Effector memory CD8-positive, alpha-beta T cell (primary cell): ENCODE results near the gene CCDC177.

Experiments used
- ATAC-seq: fragments of 150-1000 bp; cut with Tn5 transposase; replicated peaks from 2 replicates; pipeline ENCODE4 v1.10.0; 2021; ENCODE audit warnings: mild to moderate bottlenecking, moderate library complexity
- DNase-seq, 3 experiments: peaks; one replicate each; pipeline ENCODE4 v3.0.0; 2021
- H3K27ac Mint-ChIP-seq, 2 donors: one replicate each; pipeline ENCODE4 v1.8.0; 2022; ENCODE audit warnings: mild to moderate bottlenecking in 2 of 2, mixed read lengths in 2 of 2, moderate library complexity in 2 of 2
- H3K27me3 Mint-ChIP-seq, 2 donors: one replicate each; pipeline ENCODE4 v1.8.0; 2022; ENCODE audit warnings: mixed read lengths in 2 of 2
- H3K36me3 Mint-ChIP-seq: one replicate; pipeline ENCODE4 v1.8.0; 2022; ENCODE audit warnings: mild to moderate bottlenecking, moderate library complexity, mixed read lengths; ENCODE audit not compliant: insufficient read depth
- H3K4me1 Mint-ChIP-seq, 2 donors: one replicate each; pipeline ENCODE4 v1.8.0; 2022; ENCODE audit warnings: low read depth in 2 of 2, mixed read lengths in 2 of 2
- H3K4me3 Mint-ChIP-seq, 2 donors: one replicate each; pipeline ENCODE4 v1.8.0; 2022; ENCODE audit warnings: mild to moderate bottlenecking in 2 of 2, mixed read lengths in 2 of 2, moderate library complexity in 2 of 2
- H3K9me3 Mint-ChIP-seq, 2 donors: one replicate each; pipeline ENCODE4 v1.8.0; 2022; ENCODE audit warnings: mixed read lengths in 2 of 2

CCDC177 gene

GRCh38 chr14:69587389-69587788, 12.7 kb upstream of the CCDC177 start:
- H3K27ac Mint-ChIP-seq: no peak overlapping the region
- H3K27me3 Mint-ChIP-seq: peaks cover 0 to 10% of the 10 kb centered on the region in 2 donors
- DNase-seq (no peak), ATAC-seq (no peak)
- H3K36me3 Mint-ChIP-seq: no peaks in the 10 kb centered on the region
- peaks cover 0 to 5% of the 10 kb centered on the region in 2 donors for H3K4me1 Mint-ChIP-seq
- H3K9me3 Mint-ChIP-seq: no peaks in the 10 kb centered on the region
- no peak overlapping the region for H3K4me3 Mint-ChIP-seq

GRCh38 chr14:69586404-69586803, 11.7 kb upstream of the CCDC177 start:
- H3K4me1 Mint-ChIP-seq: peaks cover 0 to 5% of the 10 kb centered on the region in 2 donors
- H3K36me3 Mint-ChIP-seq: no peaks in the 10 kb centered on the region
- no peak overlapping the region for H3K4me3 Mint-ChIP-seq
- H3K9me3 Mint-ChIP-seq: no peaks in the 10 kb centered on the region
- no peak overlapping the region for H3K27ac Mint-ChIP-seq
- ATAC-seq: no peak
- H3K27me3 Mint-ChIP-seq: peaks cover 0 to 3% of the 10 kb centered on the region in 2 donors
- DNase-seq: no peak

- Mint-ChIP-seq H3K9me3 (no peaks in the 10 kb centered on the region), H3K27me3 (no peaks in the 10 kb centered on the region), H3K27ac (no peak overlapping the region), H3K36me3 (no peaks in the 10 kb centered on the region), H3K4me1 (peaks cover 0 to 5% of the 10 kb centered on the region in 2 donors), H3K4me3 (no peak overlapping the region)
- no peak for DNase-seq
- no peak for ATAC-seq
Observed at GRCh38 chr14:69584389-69584788, 9.7 kb upstream of the CCDC177 start.

- Mint-ChIP-seq H3K4me1 (peaks cover 0 to 5% of the 10 kb centered on the region in 2 donors), H3K27ac (no peak overlapping the region), H3K36me3 (no peaks in the 10 kb centered on the region), H3K9me3 (no peaks in the 10 kb centered on the region), H3K4me3 (no peak overlapping the region), H3K27me3 (no peaks in the 10 kb centered on the region)
- DNase-seq (no peak), ATAC-seq (no peak)
Observed at GRCh38 chr14:69582829-69583228, 8.2 kb upstream of the CCDC177 start.

GRCh38 chr14:69582212-69582611, 7.5 kb upstream of the CCDC177 start:
- Mint-ChIP-seq H3K4me3 (no peak overlapping the region), H3K9me3 (no peaks in the 10 kb centered on the region), H3K27me3 (no peaks in the 10 kb centered on the region), H3K27ac (no peak overlapping the region), H3K4me1 (peaks cover 0 to 5% of the 10 kb centered on the region in 2 donors), H3K36me3 (no peaks in the 10 kb centered on the region)
- no peak for ATAC-seq
- DNase-seq: no peak

DNA sequence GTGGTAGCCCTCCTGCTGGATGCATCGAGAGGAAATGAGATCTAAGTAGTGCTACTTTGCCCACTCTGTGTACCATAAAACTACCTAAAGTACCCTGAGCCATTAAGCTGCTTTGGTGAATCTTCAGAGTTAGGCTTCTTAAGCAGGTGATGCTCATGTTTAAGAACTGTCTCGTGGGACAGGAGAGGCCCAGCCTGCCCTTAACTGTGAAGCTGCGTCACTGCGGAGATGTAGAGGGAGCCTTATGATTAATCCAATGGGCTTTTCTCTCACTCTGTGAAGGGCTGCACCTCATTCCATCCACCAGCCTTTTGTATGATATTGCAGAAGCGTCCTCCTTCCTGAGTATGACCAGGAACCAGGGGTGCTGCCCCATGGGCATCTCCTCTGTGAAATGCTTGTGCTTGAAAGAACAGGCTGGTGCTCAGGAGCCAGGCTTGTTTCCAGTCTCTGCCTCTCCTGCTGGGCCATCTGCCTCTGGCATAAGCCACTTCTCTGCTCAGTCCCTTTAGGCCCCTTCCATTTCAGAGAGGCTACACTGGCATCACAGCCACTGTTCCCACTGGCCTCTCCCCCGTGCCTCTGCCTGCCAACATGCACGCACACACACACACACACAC, 6.8 kb upstream of the CCDC177 start:
- H3K4me3 Mint-ChIP-seq: no peak overlapping the region
- no peak overlapping the region for H3K27ac Mint-ChIP-seq
- peaks cover 5% of the 10 kb centered on the region in 2 donors for H3K27me3 Mint-ChIP-seq
- H3K9me3 Mint-ChIP-seq: no peaks in the 10 kb centered on the region
- ATAC-seq: no peak
- no peak for DNase-seq
- H3K36me3 Mint-ChIP-seq: no peaks in the 10 kb centered on the region
- peaks cover 0 to 5% of the 10 kb centered on the region in 2 donors for H3K4me1 Mint-ChIP-seq

DNA sequence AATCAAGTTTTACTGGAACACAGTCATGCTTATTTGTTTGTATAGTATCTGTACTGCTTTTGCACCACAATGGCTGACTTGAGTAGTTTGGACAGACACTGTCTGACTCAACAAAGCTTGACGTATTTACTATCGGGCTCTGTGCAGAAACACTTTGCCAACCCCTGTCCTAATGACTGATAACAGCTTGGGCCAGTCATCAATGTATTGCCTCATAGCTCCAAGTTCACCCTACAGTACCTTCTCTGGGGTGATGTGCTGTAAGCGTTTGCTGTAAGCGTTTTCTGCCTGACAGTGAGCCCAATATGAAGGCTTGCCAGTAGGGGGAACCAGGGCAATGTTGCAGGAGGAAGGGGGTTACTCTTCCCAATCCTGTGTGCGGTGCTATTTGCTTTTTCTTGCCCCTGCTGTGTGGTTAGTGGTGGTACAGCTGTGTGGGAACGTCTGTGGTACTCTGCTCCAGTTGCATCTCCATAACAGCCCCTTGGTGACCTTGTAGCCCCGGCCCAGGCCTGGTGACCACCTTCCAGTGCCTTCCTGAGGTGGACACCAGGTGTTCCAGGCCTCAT, 5.4 kb upstream of the CCDC177 start:
- H3K27ac Mint-ChIP-seq: peak overlapping the region; percentile 44 to 50
- ATAC-seq (no peak), DNase-seq (no peak)
- peaks cover 0 to 3% of the 10 kb centered on the region in 2 donors for H3K4me1 Mint-ChIP-seq
- H3K4me3 Mint-ChIP-seq: no peak overlapping the region
- H3K36me3 Mint-ChIP-seq: no peaks in the 10 kb centered on the region
- H3K27me3 Mint-ChIP-seq: peaks cover 16 to 18% of the 10 kb centered on the region in 2 donors
- no peaks in the 10 kb centered on the region for H3K9me3 Mint-ChIP-seq

DNA sequence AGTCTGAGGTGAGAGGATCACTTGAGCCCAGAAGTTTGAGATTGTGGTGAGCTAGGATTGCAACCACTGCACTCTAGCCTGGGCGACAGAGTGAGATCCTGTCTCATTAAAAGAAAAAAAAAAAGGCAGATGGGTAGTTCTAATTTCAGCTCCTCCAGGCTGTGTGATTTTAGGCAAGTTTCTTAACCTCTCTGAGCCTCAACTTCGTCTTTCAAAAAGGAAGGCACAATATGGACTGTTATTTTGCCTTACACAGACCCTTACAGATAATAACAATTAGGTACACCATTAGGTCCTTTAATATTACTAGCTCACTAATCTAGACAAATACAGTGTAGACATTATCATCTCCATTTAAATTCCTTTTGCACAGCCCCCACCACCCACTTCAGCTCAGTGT, 4.8 kb upstream of the CCDC177 start:
- Mint-ChIP-seq H3K27ac (peak overlapping the region in 1 of 2 donors; percentile 50), H3K4me1 (peaks cover 3% of the 10 kb centered on the region in 2 donors), H3K9me3 (no peaks in the 10 kb centered on the region), H3K27me3 (peaks cover 21 to 25% of the 10 kb centered on the region in 2 donors), H3K36me3 (no peaks in the 10 kb centered on the region), H3K4me3 (no peak overlapping the region)
- ATAC-seq: no peak
- DNase-seq: no peak

- Mint-ChIP-seq H3K4me1 (peaks cover 9 to 12% of the 10 kb centered on the region in 2 donors), H3K9me3 (no peaks in the 10 kb centered on the region), H3K4me3 (peak overlapping the region; percentile 81 to 83), H3K27ac (no peak overlapping the region), H3K27me3 (peaks cover 42 to 58% of the 10 kb centered on the region in 2 donors), H3K36me3 (no peaks in the 10 kb centered on the region)
- DNase-seq: no peak
- ATAC-seq: no peak
Observed at GRCh38 chr14:69574954-69575295, 254 bp upstream of the CCDC177 start.

- Mint-ChIP-seq H3K27me3 (peaks cover 47 to 69% of the 10 kb centered on the region in 2 donors), H3K4me3 (peak overlapping the region; percentile 81 to 83), H3K36me3 (no peaks in the 10 kb centered on the region), H3K4me1 (peaks cover 9 to 12% of the 10 kb centered on the region in 2 donors), H3K27ac (no peak overlapping the region), H3K9me3 (no peaks in the 10 kb centered on the region)
- DNase-seq: no peak
- ATAC-seq: no peak
Observed at GRCh38 chr14:69573831-69574262, 824 bp downstream of the CCDC177 start.

DNA sequence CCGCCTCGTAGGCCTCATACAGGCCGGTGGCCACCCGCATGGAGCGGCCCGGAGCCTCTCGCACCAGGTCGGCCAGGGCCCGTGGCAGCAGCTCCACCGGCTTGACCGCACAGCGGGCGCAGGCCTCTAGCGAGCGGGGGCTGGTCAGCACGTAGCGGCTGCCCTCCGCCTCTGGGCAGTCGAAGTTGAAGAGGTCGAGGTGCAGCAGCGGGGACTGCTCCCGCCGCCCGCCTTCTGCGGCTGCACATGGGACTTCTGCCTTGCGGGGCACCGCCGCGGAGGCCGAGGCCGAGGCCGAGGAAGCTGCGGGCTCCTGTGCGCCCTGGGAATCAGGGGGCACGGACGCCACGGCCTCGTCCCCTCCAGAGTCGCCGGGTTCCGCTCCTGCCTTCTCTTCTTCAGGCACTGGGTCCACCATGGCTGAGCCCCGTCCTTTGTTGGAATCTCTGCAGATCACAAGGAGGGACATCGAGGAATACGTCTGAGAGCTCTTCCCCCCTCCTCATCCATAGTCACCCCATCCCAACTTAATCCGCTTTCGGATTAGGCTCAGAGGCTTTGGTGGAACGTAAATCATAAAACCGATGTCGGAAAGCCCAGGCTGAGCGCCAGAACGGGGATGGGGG, 1.4 kb downstream of the CCDC177 start:
- DNase-seq: no peak
- no peaks in the 10 kb centered on the region for H3K36me3 Mint-ChIP-seq
- H3K4me1 Mint-ChIP-seq: peaks cover 9 to 12% of the 10 kb centered on the region in 2 donors
- H3K27ac Mint-ChIP-seq: no peak overlapping the region
- H3K9me3 Mint-ChIP-seq: no peaks in the 10 kb centered on the region
- H3K4me3 Mint-ChIP-seq: peak overlapping the region; percentile 81 to 83
- peaks cover 52 to 74% of the 10 kb centered on the region in 2 donors for H3K27me3 Mint-ChIP-seq
- no peak for ATAC-seq

- H3K4me3 Mint-ChIP-seq: peak overlapping the region; percentile 42 to 56
- DNase-seq (no peak), ATAC-seq (no peak)
- peaks cover 57 to 80% of the 10 kb centered on the region in 2 donors for H3K27me3 Mint-ChIP-seq
- H3K27ac Mint-ChIP-seq: no peak overlapping the region
- H3K36me3 Mint-ChIP-seq: no peaks in the 10 kb centered on the region
- no peaks in the 10 kb centered on the region for H3K9me3 Mint-ChIP-seq
- peaks cover 9 to 12% of the 10 kb centered on the region in 2 donors for H3K4me1 Mint-ChIP-seq
Observed at GRCh38 chr14:69572841-69573135, 1.9 kb downstream of the CCDC177 start.

- ATAC-seq: no peak
- peaks cover 63 to 85% of the 10 kb centered on the region in 2 donors for H3K27me3 Mint-ChIP-seq
- no peak for DNase-seq
- no peak overlapping the region for H3K27ac Mint-ChIP-seq
- peak overlapping the region; percentile 42 to 56 for H3K4me3 Mint-ChIP-seq
- H3K9me3 Mint-ChIP-seq: no peaks in the 10 kb centered on the region
- peaks cover 9 to 12% of the 10 kb centered on the region in 2 donors for H3K4me1 Mint-ChIP-seq
- no peaks in the 10 kb centered on the region for H3K36me3 Mint-ChIP-seq
Observed at GRCh38 chr14:69572030-69572840, 2.4 kb downstream of the CCDC177 start.
